GM23338 (cell line): ENCODE measurements around the gene LRRC63.

Experiments
- CREB1 ChIP-seq: fragments of 250-450 bp; sonication (Bioruptor Pico); IDR thresholded peaks from 2 replicates; pipeline ENCODE4 v1.5.0; 2020; ENCODE audit warnings: low read depth, mild to moderate bottlenecking, moderate library complexity
- CTCF ChIP-seq, 2 experiments: fragments of 200-600 bp in 1 of 2; sonication (generic) in 1 of 2; conservative IDR thresholded peaks; 2 replicates each; pipeline versions ENCODE4 v1.5.1 to v1.6.1; 2016 to 2017; ENCODE audit warnings: antibody characterized with exemption in 2 of 2, low read depth in 2 of 2, mild to moderate bottlenecking in 2 of 2, moderate library complexity in 1 of 2
- ETS1 ChIP-seq: IDR thresholded peaks from 2 replicates; pipeline ENCODE4 v1.6.1; 2016; ENCODE audit warnings: antibody characterized with exemption
- EZH2 ChIP-seq: fragments of 200-600 bp; sonication (generic); IDR thresholded peaks from one replicate; pipeline ENCODE4 v1.8.0; 2017; ENCODE audit warnings: antibody characterized with exemption, mild to moderate bottlenecking, low read depth; ENCODE audit not compliant: unreplicated experiment
- EZH2phosphoT487 ChIP-seq: fragments of 200-600 bp; sonication (generic); IDR thresholded peaks from one replicate; pipeline ENCODE4 v1.8.1; 2018; ENCODE audit warnings: antibody characterized with exemption; ENCODE audit not compliant: unreplicated experiment
- JUNB ChIP-seq: IDR thresholded peaks from one replicate; pipeline ENCODE4 v1.6.1; 2016; ENCODE audit warnings: antibody characterized with exemption; ENCODE audit not compliant: unreplicated experiment
- NANOG ChIP-seq: IDR thresholded peaks from 2 replicates; pipeline ENCODE4 v1.6.1; 2016; ENCODE audit warnings: antibody characterized with exemption, borderline replicate concordance
- POLR2AphosphoS5 ChIP-seq: IDR thresholded peaks from 2 replicates; pipeline ENCODE4 v1.6.1; 2016; ENCODE audit warnings: antibody characterized with exemption, low read depth
- REST ChIP-seq: IDR thresholded peaks from one replicate; pipeline ENCODE4 v1.6.1; 2018; ENCODE audit warnings: antibody characterized with exemption; ENCODE audit not compliant: unreplicated experiment
- ZNF114 ChIP-seq: fragments of 250-450 bp; sonication (Bioruptor Pico); IDR thresholded peaks from 2 replicates; pipeline ENCODE4 v1.5.0; 2020; ENCODE audit warnings: mild to moderate bottlenecking, moderate library complexity

GRCh38 chr13:46164661-46165060 is 47.1 kb upstream of the LRRC63 start:
- no peak for TF ChIP-seq JUNB
- no peak for TF ChIP-seq CTCF (conservative IDR thresholded peaks at IDR 0.05; ENCODE audit: low read depth in 2 of 2)
- no peak for TF ChIP-seq EZH2
- no peak for TF ChIP-seq ETS1
- TF ChIP-seq EZH2phosphoT487, result no peak
- TF ChIP-seq POLR2AphosphoS5, result no peak
- no peak for TF ChIP-seq NANOG
- TF ChIP-seq REST, result no peak
- no peak for TF ChIP-seq CREB1
- TF ChIP-seq ZNF114 (CRISPR knock-in tag), result no peak
